Inferior parietal cortex (tissue), 1 donor: Measurements from ENCODE around the gene EP400.
"Not testable (repeated sequence)": the region's sequence is repeated elsewhere in the genome, so short reads cannot be mapped to it uniquely, and the experiment has no call there.

ENCODE experiments used
- DNase-seq: peaks from one replicate; pipeline ENCODE4 v3.0.0-alpha.2; 2016; ENCODE audit errors: extremely low spot score

The EP400 gene

DNA sequence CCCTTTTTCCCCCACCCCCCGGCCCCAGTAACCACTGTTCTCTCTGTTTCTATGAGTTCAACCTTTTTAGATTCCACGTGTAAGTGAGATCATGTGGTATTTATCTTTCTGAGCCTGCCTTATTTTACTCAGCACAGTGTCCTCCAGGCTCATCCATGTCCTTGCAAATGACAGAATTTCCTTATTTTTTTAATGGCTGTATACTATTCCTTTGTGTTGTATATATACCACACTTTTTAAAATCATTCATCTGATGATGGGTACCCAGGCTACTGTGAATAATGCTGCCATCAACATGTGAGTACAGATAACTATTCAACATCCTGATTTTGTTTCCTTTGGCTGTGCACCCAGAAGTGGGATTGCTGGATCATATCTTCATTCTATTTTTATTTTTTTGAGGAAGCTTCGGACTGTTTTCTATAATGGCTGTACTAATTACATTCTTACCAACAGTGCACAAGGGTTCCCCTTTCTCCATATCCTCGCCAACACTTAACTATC, 139.7 kb downstream of the EP400 start:
- no peak for DNase-seq

DNA sequence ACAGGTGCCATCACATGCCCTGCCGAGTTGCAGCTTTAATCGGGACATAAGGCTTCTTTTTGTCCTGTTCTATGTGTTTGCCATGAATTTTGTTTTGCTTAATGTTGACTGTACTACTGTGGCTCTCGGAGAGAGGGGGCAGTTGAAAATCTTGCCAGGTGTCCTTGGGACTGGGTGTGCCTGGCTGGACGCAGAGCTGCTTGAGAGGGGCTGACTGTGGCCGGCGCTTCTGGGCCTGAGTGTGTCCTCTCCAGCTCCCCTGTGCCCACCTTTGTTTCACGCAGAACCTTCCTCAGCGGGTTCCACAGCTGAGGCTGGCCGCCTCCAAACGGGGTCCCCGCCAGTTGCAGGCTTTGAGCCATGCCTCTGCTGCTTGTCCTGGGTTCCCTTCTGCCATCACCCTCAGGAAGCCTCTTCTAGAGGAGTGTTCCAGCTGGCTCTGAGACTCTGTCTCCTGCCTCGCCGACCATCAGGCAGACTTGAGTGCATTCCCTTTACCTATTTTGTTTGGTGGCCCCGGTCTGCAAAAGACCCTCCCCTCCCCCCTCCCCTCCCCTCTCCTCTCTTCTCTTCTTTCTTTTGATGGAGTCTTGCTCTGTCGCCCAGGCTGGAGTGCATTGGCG, 144.6 kb downstream of the EP400 start:
- no peak for DNase-seq

DNA sequence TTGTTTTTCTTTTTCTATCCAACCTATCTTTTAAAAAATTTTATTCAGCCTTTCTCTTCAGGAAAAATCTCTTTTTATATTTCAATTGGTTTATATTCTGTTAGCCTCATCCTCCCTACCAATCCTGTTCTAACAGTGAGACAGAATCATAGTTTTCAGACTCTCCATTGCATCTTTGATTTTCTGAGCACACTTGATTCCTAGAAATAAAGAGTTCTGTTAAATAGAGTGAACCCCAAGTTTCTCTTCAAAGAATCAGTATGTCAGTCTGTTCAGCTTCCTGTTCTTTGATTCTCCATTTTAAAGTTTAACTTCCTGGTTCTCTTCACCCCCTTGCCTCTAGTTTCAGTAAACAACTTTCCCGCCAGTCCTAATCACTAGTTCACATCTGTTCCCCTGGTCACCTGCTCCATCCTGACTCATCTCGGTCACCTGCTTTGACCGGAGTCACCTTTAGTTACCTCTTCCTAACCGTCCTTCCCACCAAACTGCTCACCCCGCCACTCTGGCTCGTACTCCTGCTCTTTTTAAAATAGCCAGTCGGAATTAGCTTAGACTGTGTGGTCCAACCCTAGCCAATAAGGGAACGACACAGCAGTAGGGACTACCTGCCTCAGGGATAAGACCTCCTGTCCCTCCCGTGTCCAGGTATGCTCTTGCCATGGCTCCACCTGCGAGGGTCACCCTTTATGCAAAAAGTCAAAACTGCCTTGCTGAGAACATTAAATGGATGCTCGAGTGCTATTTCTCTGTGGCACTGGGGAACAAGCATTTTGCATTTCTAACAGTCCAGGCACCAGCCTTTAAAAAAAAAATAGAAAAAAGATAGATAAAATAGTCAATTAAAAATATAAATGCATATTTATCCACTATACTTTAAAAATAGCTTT, 146.0 kb downstream of the EP400 start:
- no peak for DNase-seq

DNA sequence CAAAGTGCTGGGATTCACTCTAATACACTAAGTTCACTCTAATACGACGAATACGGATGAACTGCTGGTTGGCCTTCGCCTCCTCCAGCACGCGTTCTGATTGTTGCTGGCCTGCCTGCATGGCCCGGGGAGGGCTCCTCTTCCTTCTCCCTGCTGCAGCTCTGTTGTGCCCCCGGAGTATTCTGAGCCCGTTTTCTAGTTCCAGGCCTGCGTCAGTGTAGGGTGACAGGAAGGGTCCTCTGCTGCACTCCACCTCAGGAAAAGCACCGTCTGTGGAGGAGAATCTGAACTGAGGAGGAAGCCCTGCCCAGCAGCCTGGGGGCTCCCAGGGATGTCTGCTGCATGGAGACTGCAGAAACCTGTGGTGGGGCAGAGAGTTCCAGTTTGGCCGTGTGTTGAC, 150.0 kb downstream of the EP400 start:
- no peak for DNase-seq

DNA sequence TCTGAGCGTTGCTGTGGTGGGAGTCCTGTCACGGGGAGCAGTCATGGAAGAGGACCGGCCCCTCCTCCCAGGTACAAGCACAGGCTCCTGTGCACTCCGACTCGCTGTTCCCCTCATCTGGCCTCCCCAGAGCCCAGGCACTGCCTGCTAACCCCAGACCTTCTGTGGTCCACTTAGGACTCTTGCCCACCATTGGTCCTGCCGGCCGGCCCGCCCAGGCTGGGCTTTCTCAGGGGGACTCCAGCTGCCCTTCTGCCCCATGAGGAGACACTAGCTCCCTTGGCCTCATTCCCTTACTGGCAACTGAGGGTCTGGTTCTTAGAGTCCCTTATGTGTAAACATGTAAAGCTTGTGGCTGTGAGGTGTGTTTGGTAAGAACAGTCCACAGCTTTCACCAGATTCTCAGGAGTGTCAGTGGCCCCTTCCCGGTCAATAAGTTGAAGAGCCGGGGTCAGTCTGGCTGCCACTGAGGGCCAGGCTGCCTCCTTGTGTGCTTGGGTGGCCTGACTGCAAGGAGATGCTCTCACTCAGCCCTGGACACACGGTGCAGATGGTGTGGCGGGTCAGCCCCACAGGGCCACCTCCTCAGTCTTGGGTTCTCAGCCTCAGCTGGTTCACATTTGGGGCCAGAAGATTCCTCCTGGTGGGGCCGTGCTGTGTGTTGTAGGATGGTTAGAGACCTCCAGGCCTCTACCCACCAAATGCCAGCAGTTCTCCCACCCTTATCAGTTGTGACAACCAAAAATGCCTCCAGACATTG, 150.7 kb downstream of the EP400 start:
- no peak for DNase-seq

- DNase-seq, result no peak
Observed at GRCh38 chr12:132102297-132102696, 152.6 kb downstream of the EP400 start.

- not testable (repeated sequence) for DNase-seq
Observed at GRCh38 chr12:132103072-132103471, 153.3 kb downstream of the EP400 start.

DNA sequence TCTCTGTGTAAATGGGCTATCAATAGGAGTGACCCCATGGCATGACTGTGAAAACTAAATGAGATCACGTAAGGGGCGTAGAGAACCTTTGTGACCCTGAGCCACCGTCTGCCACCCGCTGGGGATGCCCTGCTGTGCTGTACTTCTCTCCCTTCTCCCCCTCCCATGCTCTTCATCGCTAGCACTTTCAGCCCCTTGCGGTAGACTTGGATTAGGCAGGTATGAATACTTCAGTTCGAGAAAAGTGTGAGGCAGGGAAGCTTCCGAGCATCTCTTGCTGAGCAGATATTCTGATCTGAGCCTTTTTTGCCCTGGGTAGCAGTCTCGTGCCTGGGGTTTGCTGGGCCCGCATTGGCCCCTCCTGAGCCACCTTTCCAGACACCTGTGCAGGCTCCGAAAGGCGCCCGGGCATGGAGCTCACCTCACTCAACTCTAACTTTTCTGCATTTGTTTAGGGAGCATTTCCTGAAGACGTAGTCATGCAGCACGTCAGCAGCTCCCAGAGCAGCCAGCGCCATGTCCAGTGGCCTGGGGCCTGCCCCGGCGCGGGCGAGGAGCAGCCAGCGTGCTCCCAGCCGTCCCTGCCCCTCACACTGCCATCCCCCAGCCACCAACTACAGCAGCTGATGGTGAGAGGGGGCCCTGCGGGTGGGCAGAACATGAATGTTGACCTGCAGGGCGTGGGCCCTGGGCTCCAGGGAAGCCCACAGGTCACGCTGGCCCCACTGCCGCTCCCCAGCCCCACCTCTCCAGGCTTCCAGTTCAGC, 154.0 kb downstream of the EP400 start:
- no peak for DNase-seq

GRCh38 chr12:132105467-132105866, 155.7 kb downstream of the EP400 start:
- no peak for DNase-seq

- no peak for DNase-seq
Observed at GRCh38 chr12:132106921-132107320, 157.2 kb downstream of the EP400 start.

GRCh38 chr12:132108211-132108832, 158.6 kb downstream of the EP400 start:
- no peak for DNase-seq

DNA sequence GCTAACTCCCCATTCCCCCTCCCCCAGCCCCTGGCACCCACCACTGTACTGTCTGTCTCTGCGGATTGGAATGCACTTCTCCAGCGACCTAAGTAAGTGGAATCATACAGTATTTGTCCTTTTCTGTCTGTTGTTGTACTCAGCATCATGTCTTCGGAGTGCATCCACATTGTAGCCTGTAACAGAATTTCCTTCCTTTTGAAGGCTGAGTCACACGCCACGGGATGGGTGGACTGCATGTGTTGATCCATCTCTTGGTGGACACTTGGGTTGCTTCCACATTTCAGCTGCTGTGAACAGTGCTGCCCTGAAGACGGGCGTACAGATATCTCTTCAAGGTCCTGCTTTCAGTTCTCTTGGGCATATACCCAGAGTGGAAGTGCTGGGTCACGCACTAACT, 160.0 kb downstream of the EP400 start:
- DNase-seq, result no peak

- DNase-seq, result no peak
Observed at GRCh38 chr12:132110677-132111076, 160.9 kb downstream of the EP400 start.

DNA sequence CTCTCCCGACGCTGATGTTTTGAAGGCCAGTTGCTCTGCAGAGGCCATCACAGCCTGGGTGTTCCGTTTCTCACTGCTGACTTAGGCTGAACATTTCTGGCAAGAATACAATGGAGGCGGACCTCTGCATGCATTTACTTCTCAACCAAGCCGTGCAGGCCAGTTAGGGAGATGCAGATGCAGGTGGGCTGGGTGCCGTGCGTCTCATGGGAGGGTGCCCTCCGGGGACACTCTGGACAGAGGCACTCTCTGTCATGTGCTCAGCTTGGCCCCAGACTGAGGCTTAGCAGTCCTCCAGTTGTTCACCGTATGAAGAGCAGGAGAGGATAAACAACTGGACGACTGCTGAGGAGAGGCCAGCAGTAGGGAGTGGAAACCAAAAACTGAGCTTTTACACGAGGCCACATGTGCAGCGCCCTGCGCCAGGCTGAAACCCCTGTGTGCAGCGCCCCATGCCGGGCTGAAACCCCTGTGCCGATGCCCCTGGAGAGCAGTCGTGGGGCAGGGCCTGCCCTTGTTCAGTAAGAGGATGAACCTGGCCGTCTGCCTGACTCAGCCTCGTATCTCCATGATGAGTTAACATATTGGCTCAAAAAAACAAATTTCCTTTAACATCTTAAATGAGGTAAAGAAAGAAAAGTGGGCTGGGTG, 162.0 kb downstream of the EP400 start:
- no peak for DNase-seq

DNA sequence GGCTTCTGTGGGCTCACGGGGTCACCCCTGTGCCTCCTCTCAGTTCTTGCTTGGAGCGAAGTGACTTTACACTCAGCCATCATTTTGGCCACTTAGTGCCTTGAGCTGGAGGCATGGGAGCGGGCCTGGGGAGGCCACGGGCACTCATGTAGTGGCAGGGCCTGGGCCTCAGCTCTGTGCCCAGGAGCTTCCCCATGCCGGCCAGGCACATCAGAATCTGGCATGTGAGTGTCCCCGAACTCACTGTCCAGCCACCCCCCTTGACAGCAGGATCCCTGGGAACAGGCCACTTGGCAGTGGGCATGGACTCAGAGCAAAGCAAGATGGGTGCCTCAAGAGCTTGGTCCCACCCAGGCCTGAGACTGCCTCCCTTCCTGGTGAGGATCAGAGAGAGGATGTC, 164.9 kb downstream of the EP400 start:
- DNase-seq, result no peak

DNA sequence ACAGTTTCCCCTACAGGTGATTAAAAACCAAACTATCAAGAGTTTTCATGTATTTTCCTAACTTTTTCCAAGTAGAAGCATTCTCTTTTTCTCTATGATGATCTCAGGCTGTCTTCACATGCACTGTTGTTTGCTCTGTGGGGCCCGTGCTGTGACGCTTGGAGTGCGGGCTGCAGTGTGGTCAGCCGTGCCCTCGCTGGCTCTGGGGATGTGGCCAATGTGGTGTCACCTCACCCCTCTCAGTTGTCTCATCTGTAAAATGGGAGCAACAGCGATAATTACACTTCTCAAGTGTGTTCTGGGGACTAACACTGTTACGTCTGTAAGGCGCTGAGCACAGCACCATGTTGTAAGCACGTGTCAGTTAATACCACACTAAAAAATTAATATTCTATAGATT, 165.8 kb downstream of the EP400 start:
- no peak for DNase-seq

GRCh38 chr12:132116709-132117557, 167.2 kb downstream of the EP400 start:
- DNase-seq, result no peak

GRCh38 chr12:132117558-132117875, 167.8 kb downstream of the EP400 start:
- DNase-seq, result no peak

DNA sequence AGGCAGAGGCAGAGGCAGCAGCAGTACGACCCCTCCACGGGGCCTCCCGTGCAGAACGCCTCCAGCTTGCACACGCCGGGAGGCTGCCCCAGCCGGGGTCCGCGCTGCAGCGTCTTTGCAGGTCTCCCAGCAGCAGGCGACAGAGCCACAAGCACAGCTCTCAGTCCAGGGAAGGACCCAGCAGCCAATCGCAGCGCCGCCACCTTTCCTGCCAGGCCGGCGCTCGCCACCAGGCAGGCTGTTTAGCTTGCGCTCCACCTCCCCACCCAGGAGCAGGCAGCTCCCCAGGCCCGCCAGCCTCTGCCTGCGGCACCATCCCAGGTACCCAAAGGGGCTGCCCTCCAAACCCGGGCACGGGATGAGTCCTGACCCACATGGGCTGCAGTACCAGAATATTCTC, 169.1 kb downstream of the EP400 start:
- DNase-seq, result no peak

DNA sequence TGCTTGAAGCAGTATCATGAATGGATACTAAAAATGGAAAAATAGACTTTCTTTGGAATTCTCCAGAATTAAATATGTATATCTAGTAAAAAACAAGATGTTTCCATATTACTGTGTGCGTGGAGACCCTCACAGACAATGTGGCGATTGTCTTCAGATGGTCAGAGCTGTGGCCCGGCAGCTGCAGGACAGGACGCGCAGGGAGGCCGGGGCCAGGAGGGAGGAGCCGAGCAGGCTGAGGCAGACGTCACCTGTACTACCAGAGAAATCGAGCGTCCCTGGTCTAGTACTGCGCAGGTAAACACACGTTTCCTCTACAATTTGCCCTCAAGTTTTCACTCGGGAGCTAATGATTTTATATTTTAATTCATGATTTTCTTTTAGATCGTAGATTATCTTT, 171.5 kb downstream of the EP400 start:
- no peak for DNase-seq
